ENCODE results near the gene ACCS.

ACCS gene

DNA sequence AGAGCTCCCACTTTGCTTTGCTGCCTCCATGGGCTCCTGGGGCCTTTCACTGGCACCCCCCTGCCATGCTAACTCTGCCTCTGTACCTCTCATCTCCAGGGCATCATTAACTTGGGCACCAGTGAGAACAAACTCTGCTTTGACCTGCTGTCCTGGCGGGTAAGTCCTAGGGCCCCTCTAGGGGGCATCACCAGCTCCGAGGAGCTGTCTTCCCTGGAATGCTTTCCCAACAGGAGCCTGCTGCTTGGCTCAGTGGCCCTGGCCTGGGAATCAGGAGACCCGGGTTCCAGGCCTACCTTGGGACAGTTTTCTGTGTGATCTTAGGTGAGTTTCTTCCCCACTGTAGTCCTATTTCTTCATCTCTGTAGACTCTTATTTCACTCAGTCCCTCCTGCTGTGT, 5.1 kb downstream of the ACCS start:
- no peaks in the 10 kb centered on the region for H3K36me3 ChIP-seq (ENCODE audit: control insufficient read depth, low read length)

GRCh38 chr11:44072757-44073658, 6.9 kb downstream of the ACCS start:
- Histone ChIP-seq H3F3A (ENCODE audit: control insufficient read depth, insufficient read depth) (no peaks in the 10 kb centered on the region), H4K20me1 (ENCODE audit: control insufficient read depth, insufficient read depth, low read depth, low read length) (no peaks in the 10 kb centered on the region), H3K36me3 (ENCODE audit: control insufficient read depth, low read length) (no peaks in the 10 kb centered on the region), H3K9me2 (replicated peaks; ENCODE audit: control insufficient read depth, low read length) (no peaks in the 10 kb centered on the region), H3K4me1 (ENCODE audit: control insufficient read depth, low read length) (no peaks in the 10 kb centered on the region), H3K9me3 (ENCODE audit: control insufficient read depth, insufficient read depth, low read length) (no peaks in the 10 kb centered on the region), H3K27ac (ENCODE audit: low read depth, low read length) (no peak overlapping the region), H3K4me3 (ENCODE audit: low read length) (no peak overlapping the region), H3K4me2 (ENCODE audit: low read length) (no peak overlapping the region), H3K79me2 (ENCODE audit: control insufficient read depth, low read length) (no peaks in the 10 kb centered on the region), H3K27me3 (ENCODE audit: control insufficient read depth, low read length) (no peaks in the 10 kb centered on the region)
- no peak for TF ChIP-seq EZH2phosphoT487 (IDR thresholded peaks at IDR 0.05; ENCODE audit: borderline replicate concordance, low read length)
- TF ChIP-seq, protein P1, sequence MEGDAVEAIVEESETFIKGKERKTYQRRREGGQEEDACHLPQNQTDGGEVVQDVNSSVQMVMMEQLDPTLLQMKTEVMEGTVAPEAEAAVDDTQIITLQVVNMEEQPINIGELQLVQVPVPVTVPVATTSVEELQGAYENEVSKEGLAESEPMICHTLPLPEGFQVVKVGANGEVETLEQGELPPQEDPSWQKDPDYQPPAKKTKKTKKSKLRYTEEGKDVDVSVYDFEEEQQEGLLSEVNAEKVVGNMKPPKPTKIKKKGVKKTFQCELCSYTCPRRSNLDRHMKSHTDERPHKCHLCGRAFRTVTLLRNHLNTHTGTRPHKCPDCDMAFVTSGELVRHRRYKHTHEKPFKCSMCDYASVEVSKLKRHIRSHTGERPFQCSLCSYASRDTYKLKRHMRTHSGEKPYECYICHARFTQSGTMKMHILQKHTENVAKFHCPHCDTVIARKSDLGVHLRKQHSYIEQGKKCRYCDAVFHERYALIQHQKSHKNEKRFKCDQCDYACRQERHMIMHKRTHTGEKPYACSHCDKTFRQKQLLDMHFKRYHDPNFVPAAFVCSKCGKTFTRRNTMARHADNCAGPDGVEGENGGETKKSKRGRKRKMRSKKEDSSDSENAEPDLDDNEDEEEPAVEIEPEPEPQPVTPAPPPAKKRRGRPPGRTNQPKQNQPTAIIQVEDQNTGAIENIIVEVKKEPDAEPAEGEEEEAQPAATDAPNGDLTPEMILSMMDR (IDR thresholded peaks at IDR 0.05; ENCODE audit: low read depth, low read length, poor library complexity, severe bottlenecking), result no peak

More for the DNA sequence above, 5.1 kb downstream of the ACCS start:
- Histone ChIP-seq H3K4me1 (ENCODE audit: control insufficient read depth, low read length) (peaks cover 7% of the 10 kb centered on the region), H3K27ac (ENCODE audit: low read depth, low read length) (no peak overlapping the region), H3K9me3 (ENCODE audit: control insufficient read depth, insufficient read depth, low read length) (no peaks in the 10 kb centered on the region), H3K4me3 (ENCODE audit: low read length) (no peak overlapping the region), H3F3A (ENCODE audit: control insufficient read depth, insufficient read depth) (no peaks in the 10 kb centered on the region), H3K4me2 (ENCODE audit: low read length) (no peak overlapping the region), H4K20me1 (ENCODE audit: control insufficient read depth, insufficient read depth, low read depth, low read length) (no peaks in the 10 kb centered on the region), H3K79me2 (ENCODE audit: control insufficient read depth, low read length) (no peaks in the 10 kb centered on the region), H3K9me2 (replicated peaks; ENCODE audit: control insufficient read depth, low read length) (no peaks in the 10 kb centered on the region), H3K27me3 (ENCODE audit: control insufficient read depth, low read length) (no peaks in the 10 kb centered on the region)
- TF ChIP-seq EZH2phosphoT487 (IDR thresholded peaks at IDR 0.05; ENCODE audit: borderline replicate concordance, low read length), result no peak
- TF ChIP-seq, protein P1 (IDR thresholded peaks at IDR 0.05; ENCODE audit: low read depth, low read length, poor library complexity, severe bottlenecking), result no peak

DNA sequence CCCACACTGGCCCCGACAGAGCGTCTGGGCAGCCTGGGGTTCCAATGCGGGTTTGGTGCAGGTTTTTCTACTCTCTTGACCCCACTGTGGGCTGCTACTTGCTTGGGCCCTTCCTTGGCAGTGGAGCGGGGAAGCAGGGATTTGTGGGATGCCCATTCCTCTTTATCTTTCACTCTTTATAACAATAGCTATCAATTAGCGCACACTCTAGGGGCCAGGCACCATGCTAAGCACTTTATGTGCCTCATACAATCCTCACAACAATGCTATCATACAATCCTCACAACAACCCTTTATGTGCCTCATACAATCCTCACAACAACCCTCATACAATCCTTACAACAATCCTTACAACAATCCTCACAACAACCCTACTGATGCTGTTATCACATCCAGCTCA, 12.7 kb downstream of the ACCS start:
- Histone ChIP-seq H3F3A (ENCODE audit: control insufficient read depth, insufficient read depth) (no peaks in the 10 kb centered on the region), H3K4me2 (ENCODE audit: low read length) (no peak overlapping the region), H3K79me2 (ENCODE audit: control insufficient read depth, low read length) (no peaks in the 10 kb centered on the region), H3K4me1 (ENCODE audit: control insufficient read depth, low read length) (no peaks in the 10 kb centered on the region), H3K9me3 (ENCODE audit: control insufficient read depth, insufficient read depth, low read length) (no peaks in the 10 kb centered on the region), H3K4me3 (ENCODE audit: low read length) (no peak overlapping the region), H3K36me3 (ENCODE audit: control insufficient read depth, low read length) (no peaks in the 10 kb centered on the region), H3K27me3 (ENCODE audit: control insufficient read depth, low read length) (no peaks in the 10 kb centered on the region), H4K20me1 (ENCODE audit: control insufficient read depth, insufficient read depth, low read depth, low read length) (no peaks in the 10 kb centered on the region), H3K27ac (ENCODE audit: low read depth, low read length) (no peak overlapping the region), H3K9me2 (replicated peaks; ENCODE audit: control insufficient read depth, low read length) (no peaks in the 10 kb centered on the region)
- TF ChIP-seq EZH2phosphoT487 (IDR thresholded peaks at IDR 0.05; ENCODE audit: borderline replicate concordance, low read length), result no peak
- TF ChIP-seq, protein P1 (IDR thresholded peaks at IDR 0.05; ENCODE audit: low read depth, low read length, poor library complexity, severe bottlenecking), result no peak
